IMR-90 (cell line): ENCODE data around the gene PLXDC1. TPM values are rescaled to one million over a fixed set of nuclear protein-coding genes. Genes with fewer than 3 reads are reported as not detected.

ENCODE experiments used
- ATAC-seq: fragments of 200-7000 bp; cut with Tn5 transposase; 2 replicates; pipeline ENCODE4 v1.9.1; 2020; ENCODE audit warnings: low read depth, mild to moderate bottlenecking, moderate library complexity
- BruUV-seq: library from RNA; stranded (reverse); fragments of 400-500 nt; replicated peaks from 2 replicates; lab custom pipeline; 2021; lab: Mats Ljungman, UMichigan
- CTCF ChIA-PET: fragments of 300-600 bp; formaldehyde crosslinking; extraction: SDS; loops from one replicate; lab custom pipeline; 2021; ENCODE audit warnings: antibody characterized with exemption; lab: Yijun Ruan, JAX
- POLR2A ChIA-PET: fragments of 300-600 bp; sonication (Branson Sonifier 250); formaldehyde crosslinking; loops from one replicate; lab custom pipeline; 2022; ENCODE audit warnings: antibody characterized with exemption; ENCODE audit not compliant: unreplicated experiment; lab: Charles Lee
- DNase-seq: peaks from one replicate; pipeline ENCODE4 v3.0.0; 2013
- H2AFZ ChIP-seq: replicated peaks from 2 replicates; pipeline ENCODE3; 2013; ENCODE audit warnings: low read length, mild to moderate bottlenecking; ENCODE audit not compliant: poor library complexity
- H2AK5ac ChIP-seq: 2 replicates; pipeline ENCODE4 v1.6.1; 2013; ENCODE audit warnings: low read depth, low read length, inconsistent platforms
- H2AK9ac ChIP-seq: replicated peaks from 2 replicates; pipeline ENCODE3; 2013; ENCODE audit warnings: mild to moderate bottlenecking, low read depth, low read length, moderate library complexity; ENCODE audit not compliant: poor library complexity
- H2BK120ac ChIP-seq: 2 replicates; pipeline ENCODE4 v1.6.1; 2013; ENCODE audit warnings: low read depth, low read length, inconsistent platforms
- H2BK15ac ChIP-seq: 3 replicates; pipeline ENCODE4 v1.6.1; 2013; ENCODE audit warnings: low read depth, low read length, inconsistent platforms
- H2BK20ac ChIP-seq: 2 replicates; pipeline ENCODE4 v1.6.1; 2013; ENCODE audit warnings: low read depth, mild to moderate bottlenecking, inconsistent platforms, low read length, moderate library complexity
- H2BK5ac ChIP-seq: 2 replicates; pipeline ENCODE4 v1.6.1; 2013; ENCODE audit warnings: mild to moderate bottlenecking, low read depth, low read length, inconsistent platforms; ENCODE audit not compliant: poor library complexity, severe bottlenecking
- H3K14ac ChIP-seq: replicated peaks from 2 replicates; pipeline ENCODE4 v1.6.1; 2013; ENCODE audit warnings: low read depth, low read length, inconsistent platforms
- H3K18ac ChIP-seq: 2 replicates; pipeline ENCODE4 v1.6.1; 2013; ENCODE audit warnings: low read depth, low read length, control low read depth
- H3K23ac ChIP-seq: 2 replicates; pipeline ENCODE4 v1.6.1; 2013; ENCODE audit warnings: low read depth, low read length, inconsistent platforms
- H3K27ac ChIP-seq: 2 replicates; pipeline ENCODE4 v1.5.1; 2013; ENCODE audit warnings: mild to moderate bottlenecking, control low read depth, low read length; ENCODE audit not compliant: insufficient read depth
- H3K27me3 ChIP-seq: 2 replicates; pipeline ENCODE4 v1.6.1; 2013; ENCODE audit warnings: low read length; ENCODE audit not compliant: control insufficient read depth, insufficient read depth
- H3K36me3 ChIP-seq: 2 replicates; pipeline ENCODE4 v1.6.1; 2013; ENCODE audit warnings: low read length, mixed read lengths; ENCODE audit not compliant: control insufficient read depth, insufficient read depth
- H3K4ac ChIP-seq: 2 replicates; pipeline ENCODE4 v1.6.1; 2013; ENCODE audit warnings: low read depth, low read length, inconsistent platforms
- H3K4me1 ChIP-seq: 2 replicates; pipeline ENCODE4 v1.6.1; 2013; ENCODE audit warnings: low read length, mixed read lengths; ENCODE audit not compliant: control insufficient read depth, insufficient read depth
- H3K4me2 ChIP-seq: 2 replicates; pipeline ENCODE4 v1.6.1; 2013; ENCODE audit warnings: low read depth, mild to moderate bottlenecking, control low read depth, low read length, moderate library complexity
- H3K4me3 ChIP-seq: 2 replicates; pipeline ENCODE4 v1.5.1; 2013; ENCODE audit warnings: low read depth, mild to moderate bottlenecking, control low read depth, low read length, moderate library complexity; ENCODE audit not compliant: insufficient read depth
- H3K56ac ChIP-seq: 2 replicates; pipeline ENCODE4 v1.6.1; 2013; ENCODE audit warnings: low read length, inconsistent platforms; ENCODE audit not compliant: insufficient read depth; ENCODE audit errors: extremely low read depth
- H3K79me1 ChIP-seq, 2 experiments: 2 replicates each; pipeline ENCODE4 v1.6.1; 2013; ENCODE audit warnings: low read length in 2 of 2, inconsistent platforms in 1 of 2, low read depth in 1 of 2
- H3K9ac ChIP-seq: 2 replicates; pipeline ENCODE4 v1.6.1; 2013; ENCODE audit warnings: low read depth, low read length, control low read depth
- H3K9me1 ChIP-seq: 2 replicates; pipeline ENCODE4 v1.6.1; 2013; ENCODE audit warnings: low read length, inconsistent platforms; ENCODE audit not compliant: insufficient read depth
- H3K9me3 ChIP-seq: 2 replicates; pipeline ENCODE4 v1.6.1; 2013; ENCODE audit warnings: low read length; ENCODE audit not compliant: control insufficient read depth, insufficient read depth
- H4K20me1 ChIP-seq: 2 replicates; pipeline ENCODE4 v1.6.1; 2013; ENCODE audit warnings: low read length, inconsistent platforms; ENCODE audit not compliant: insufficient read depth
- H4K5ac ChIP-seq: 2 replicates; pipeline ENCODE4 v1.6.1; 2013; ENCODE audit warnings: mild to moderate bottlenecking, low read depth, low read length, control low read depth
- H4K8ac ChIP-seq, 2 experiments: 2 replicates each; pipeline ENCODE4 v1.6.1; 2013; ENCODE audit warnings: low read depth in 2 of 2, low read length in 2 of 2, control low read depth in 1 of 2, inconsistent platforms in 1 of 2
- H4K91ac ChIP-seq: 2 replicates; pipeline ENCODE4 v1.6.1; 2013; ENCODE audit warnings: low read depth, low read length, inconsistent platforms; ENCODE audit not compliant: insufficient read depth
- BHLHE40 ChIP-seq: fragments of 150-350 bp; IDR thresholded peaks from 2 replicates; pipeline ENCODE4 v1.6.1; 2016; ENCODE audit warnings: mild to moderate bottlenecking, low read depth, low read length
- CHD1 ChIP-seq: IDR thresholded peaks from 2 replicates; pipeline ENCODE4 v1.6.1; 2012; ENCODE audit warnings: low read depth, low read length, improper control_type of control experiment
- FOS ChIP-seq: fragments of 150-350 bp; IDR thresholded peaks from 2 replicates; pipeline ENCODE4 v1.6.1; 2016; ENCODE audit warnings: low read depth, low read length
- MAFK ChIP-seq: IDR thresholded peaks from 2 replicates; pipeline ENCODE4 v1.6.1; 2012; ENCODE audit warnings: low read depth, low read length, improper control_type of control experiment
- MAZ ChIP-seq: IDR thresholded peaks from 2 replicates; pipeline ENCODE4 v1.6.1; 2012; ENCODE audit warnings: low read depth, mild to moderate bottlenecking, low read length, improper control_type of control experiment, moderate library complexity, borderline replicate concordance
- MXI1 ChIP-seq: IDR thresholded peaks from 2 replicates; pipeline ENCODE4 v1.6.1; 2012; ENCODE audit warnings: low read depth, mild to moderate bottlenecking, low read length, moderate library complexity, borderline replicate concordance
- NFE2L2 ChIP-seq: fragments of 150-350 bp; IDR thresholded peaks from 2 replicates; pipeline ENCODE4 v1.6.1; 2016; ENCODE audit warnings: low read depth, mild to moderate bottlenecking, low read length
- POLR2A ChIP-seq: IDR thresholded peaks from 2 replicates; pipeline ENCODE4 v1.6.1; 2012; ENCODE audit warnings: mild to moderate bottlenecking, low read depth, low read length
- RAD21 ChIP-seq: IDR thresholded peaks from 2 replicates; pipeline ENCODE4 v1.6.1; 2012; ENCODE audit warnings: low read length, improper control_type of control experiment
- RCOR1 ChIP-seq: IDR thresholded peaks from 2 replicates; pipeline ENCODE4 v1.6.1; 2012; ENCODE audit warnings: mild to moderate bottlenecking, low read length, improper control_type of control experiment; ENCODE audit not compliant: insufficient replicate concordance
- RFX5 ChIP-seq: IDR thresholded peaks from 2 replicates; pipeline ENCODE4 v1.8.0; 2012; ENCODE audit warnings: low read depth, mild to moderate bottlenecking, low read length, moderate library complexity
- SMC3 ChIP-seq: fragments of 150-350 bp; IDR thresholded peaks from 2 replicates; pipeline ENCODE4 v1.6.1; 2016; ENCODE audit warnings: low read depth, mild to moderate bottlenecking, antibody characterized with exemption, low read length, moderate library complexity
- USF2 ChIP-seq: fragments of 150-350 bp; IDR thresholded peaks from 2 replicates; pipeline ENCODE4 v1.6.1; 2017; ENCODE audit warnings: mild to moderate bottlenecking, antibody characterized with exemption, low read length, low read depth
- WGBS, 2 experiments: methylation state at CpG; one replicate each; pipeline versions ENCODE4 v1.1.5 to v1.1.7; 2013; ENCODE audit warnings: missing lambda C conversion rate in 2 of 2; ENCODE audit not compliant: insufficient read length in 1 of 2; ENCODE audit errors: extremely low coverage in 2 of 2; 5-methylcytosine and 5-hydroxymethylcytosine counted together
- dilution Hi-C: fragments of 300-500 bp; cut with HindIII; formaldehyde crosslinking; loops from one replicate; pipeline ENCODE4 v1.14.3; 2018; ENCODE audit warnings: low sequenced_read_pairs; ENCODE audit not compliant: unreplicated experiment
- in situ Hi-C: fragments of 300-500 bp; cut with MboI; formaldehyde crosslinking; loops from 3 replicates; pipeline ENCODE4 v1.14.3; 2019; ENCODE audit warnings: low sequenced_read_pairs, inconsistent platforms, mixed read lengths
- intact Hi-C: fragments of 100-400 bp; cut with micrococcal nuclease; formaldehyde crosslinking; loops from 2 replicates; pipeline ENCODE4 v1.10.0; 2022
- polyA plus RNA-seq, 3 experiments: library from polyadenylated mRNA; depleted of rRNA; stranded (reverse); fragments of >200 nt; gene quantifications; 2 replicates each; pipeline ENCODE4 v1.2.3, GENCODE V29; 2012; ENCODE audit warnings: low replicate concordance in 1 of 3
- total RNA-seq: library from RNA; depleted of rRNA; stranded (reverse); fragments of >200 nt; gene quantifications from 2 replicates; pipeline ENCODE4 v1.2.3, GENCODE V29; 2012
- TF ChIP-seq, protein P1 (sequence below): fragments of 150-350 bp; IDR thresholded peaks from 2 replicates; pipeline ENCODE4 v1.6.1; 2016; ENCODE audit warnings: low read depth, mild to moderate bottlenecking, low read length, moderate library complexity, borderline replicate concordance

The PLXDC1 gene
- total and polyA plus RNA-seq, 2 of the 4 experiments (the other 2 are of a cell fraction) = under 0.01 to 0.50 TPM

DNA sequence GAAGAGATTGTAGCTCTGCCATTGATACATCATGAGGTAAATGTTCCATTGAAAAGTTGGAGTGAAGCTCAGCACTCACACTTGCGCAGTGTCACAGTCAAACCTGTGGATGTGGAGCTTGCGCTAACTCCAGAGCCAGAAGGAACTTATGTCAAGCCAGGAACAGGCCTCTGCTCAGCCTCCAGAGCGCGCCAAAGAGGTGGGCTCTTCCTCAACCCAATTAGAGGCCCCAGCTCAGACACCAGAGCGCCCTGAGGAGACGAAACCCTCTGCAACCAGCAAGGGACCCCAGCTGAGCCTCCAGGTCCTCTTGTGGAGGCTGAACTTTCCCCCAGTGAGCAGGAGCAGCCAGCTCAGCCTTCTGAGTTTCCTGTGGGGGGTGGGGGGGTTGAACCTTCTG is 122.7 kb downstream of the PLXDC1 start:
- H3K14ac ChIP-seq = no peak overlapping the region
- no peak overlapping the region for H4K8ac ChIP-seq
- TF ChIP-seq SMC3 (no peak), NFE2L2 (no peak), RCOR1 (no peak), BHLHE40 (no peak), RAD21 (no peak), MXI1 (no peak), MAFK (no peak), MAZ (no peak), RFX5 (no peak), FOS (no peak), POLR2A (no peak), USF2 (no peak), CHD1 (no peak)
- TF ChIP-seq, protein P1, sequence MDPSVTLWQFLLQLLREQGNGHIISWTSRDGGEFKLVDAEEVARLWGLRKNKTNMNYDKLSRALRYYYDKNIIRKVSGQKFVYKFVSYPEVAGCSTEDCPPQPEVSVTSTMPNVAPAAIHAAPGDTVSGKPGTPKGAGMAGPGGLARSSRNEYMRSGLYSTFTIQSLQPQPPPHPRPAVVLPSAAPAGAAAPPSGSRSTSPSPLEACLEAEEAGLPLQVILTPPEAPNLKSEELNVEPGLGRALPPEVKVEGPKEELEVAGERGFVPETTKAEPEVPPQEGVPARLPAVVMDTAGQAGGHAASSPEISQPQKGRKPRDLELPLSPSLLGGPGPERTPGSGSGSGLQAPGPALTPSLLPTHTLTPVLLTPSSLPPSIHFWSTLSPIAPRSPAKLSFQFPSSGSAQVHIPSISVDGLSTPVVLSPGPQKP = no peak
- 100% methylated on average over 2 of the region's 6 CpGs; no CpG with 5 or more reads in 1 of the 2 experiments for WGBS, 2 experiments
- BruUV-seq = no TSS peak
- H2BK5ac ChIP-seq = no peak overlapping the region
- dilution Hi-C loops (no loop called here), intact Hi-C loops (no loop called here), in situ Hi-C loops (no loop called here)
- H4K5ac ChIP-seq = no peak overlapping the region
- no peak overlapping the region for H2AK9ac ChIP-seq
- no peak overlapping the region for H3K27ac ChIP-seq
- H3K56ac ChIP-seq = no peak overlapping the region
- no peaks in the 10 kb centered on the region for H3K4me1 ChIP-seq
- no peak overlapping the region for H2BK15ac ChIP-seq
- no peak overlapping the region for H3K4ac ChIP-seq
- H4K20me1 ChIP-seq = no peaks in the 10 kb centered on the region
- CTCF ChIA-PET = interaction anchor here (1.1 kb wide), 1 partner anchor 46 kb away, joined by 4 read pairs; no protein-coding TSS in a partner anchor
- no peak overlapping the region for H3K18ac ChIP-seq
- H3K9ac ChIP-seq = no peak overlapping the region
- no peak overlapping the region for H3K23ac ChIP-seq
- no peak overlapping the region for H2BK120ac ChIP-seq
- no peak for DNase-seq
- H3K9me1 ChIP-seq = no peaks in the 10 kb centered on the region
- no peak overlapping the region for H3K4me3 ChIP-seq
- H2AFZ ChIP-seq = no peak overlapping the region
- H2BK20ac ChIP-seq = no peak overlapping the region
- no peak for ATAC-seq
- peaks cover 75% of the 10 kb centered on the region for H3K27me3 ChIP-seq
- H3K36me3 ChIP-seq = no peaks in the 10 kb centered on the region
- POLR2A ChIA-PET = interaction anchor here (0.5 kb wide), 1 partner anchor 178 kb away, joined by 5 read pairs; no protein-coding TSS in a partner anchor
- no peak overlapping the region for H2AK5ac ChIP-seq
- no peaks in the 10 kb centered on the region for H3K79me1 ChIP-seq
- peaks cover 2% of the 10 kb centered on the region; the same call in 1 of the 2 replicates for H3K9me3 ChIP-seq
- H3K4me2 ChIP-seq = no peak overlapping the region
- no peak overlapping the region for H4K91ac ChIP-seq
